ENCODE measurements around the gene RPS6KB1.

The RPS6KB1 gene

GRCh38 chr17:59858932-59859331 is 34.0 kb upstream of the RPS6KB1 start:
- TF ChIP-seq, protein P1, sequence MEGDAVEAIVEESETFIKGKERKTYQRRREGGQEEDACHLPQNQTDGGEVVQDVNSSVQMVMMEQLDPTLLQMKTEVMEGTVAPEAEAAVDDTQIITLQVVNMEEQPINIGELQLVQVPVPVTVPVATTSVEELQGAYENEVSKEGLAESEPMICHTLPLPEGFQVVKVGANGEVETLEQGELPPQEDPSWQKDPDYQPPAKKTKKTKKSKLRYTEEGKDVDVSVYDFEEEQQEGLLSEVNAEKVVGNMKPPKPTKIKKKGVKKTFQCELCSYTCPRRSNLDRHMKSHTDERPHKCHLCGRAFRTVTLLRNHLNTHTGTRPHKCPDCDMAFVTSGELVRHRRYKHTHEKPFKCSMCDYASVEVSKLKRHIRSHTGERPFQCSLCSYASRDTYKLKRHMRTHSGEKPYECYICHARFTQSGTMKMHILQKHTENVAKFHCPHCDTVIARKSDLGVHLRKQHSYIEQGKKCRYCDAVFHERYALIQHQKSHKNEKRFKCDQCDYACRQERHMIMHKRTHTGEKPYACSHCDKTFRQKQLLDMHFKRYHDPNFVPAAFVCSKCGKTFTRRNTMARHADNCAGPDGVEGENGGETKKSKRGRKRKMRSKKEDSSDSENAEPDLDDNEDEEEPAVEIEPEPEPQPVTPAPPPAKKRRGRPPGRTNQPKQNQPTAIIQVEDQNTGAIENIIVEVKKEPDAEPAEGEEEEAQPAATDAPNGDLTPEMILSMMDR (IDR thresholded peaks at IDR 0.05; ENCODE audit: poor library complexity, severe bottlenecking), result no peak
- H3K27ac ChIP-seq (ENCODE audit: poor library complexity, severe bottlenecking), result peak overlapping the region; percentile 87
- no peak overlapping the region for H3K4me3 ChIP-seq (ENCODE audit: severe bottlenecking)
- H3K4me1 ChIP-seq (ENCODE audit: insufficient read depth, poor library complexity, severe bottlenecking), result peaks cover 24% of the 10 kb centered on the region
- DNase-seq (ENCODE audit: low spot score) (no peak), ATAC-seq (ENCODE audit: low read depth) (no peak)
- H3K27me3 ChIP-seq (ENCODE audit: insufficient read depth, poor library complexity, severe bottlenecking), result no peaks in the 10 kb centered on the region
- peaks cover 23% of the 10 kb centered on the region for H3K36me3 ChIP-seq (ENCODE audit: low read depth)
- no peaks in the 10 kb centered on the region for H3K9me3 ChIP-seq (ENCODE audit: severe bottlenecking)

DNA sequence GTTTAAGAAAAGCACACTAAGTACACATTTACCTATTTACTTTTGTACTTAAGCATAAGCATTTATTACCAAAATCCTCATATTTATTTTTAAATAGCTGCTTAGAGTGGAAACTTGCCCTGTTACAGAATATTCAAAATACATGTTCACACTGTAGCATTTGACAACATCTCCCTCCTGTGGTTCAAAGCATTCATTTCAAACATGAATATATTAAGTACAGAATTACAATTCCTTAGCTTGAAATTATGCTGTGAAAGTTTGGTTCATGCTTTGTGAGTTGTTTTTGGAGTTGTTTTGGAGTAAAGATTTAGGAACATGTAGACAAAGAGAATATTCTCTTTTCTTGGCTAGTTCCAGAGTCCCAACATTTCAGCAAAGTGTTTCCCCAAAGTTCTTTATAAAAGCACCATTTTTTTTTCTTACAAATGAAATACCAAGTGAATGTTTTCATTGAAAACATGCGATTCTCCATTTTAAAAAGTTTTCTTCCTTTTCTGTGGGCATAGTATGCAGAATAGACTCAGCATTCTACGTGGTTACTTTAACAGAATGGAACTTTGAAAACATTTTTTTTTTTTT is 33.4 kb upstream of the RPS6KB1 start:
- Histone ChIP-seq H3K4me1 (ENCODE audit: insufficient read depth, poor library complexity, severe bottlenecking) (peaks cover 18% of the 10 kb centered on the region), H3K4me3 (ENCODE audit: severe bottlenecking) (no peak overlapping the region), H3K27me3 (ENCODE audit: insufficient read depth, poor library complexity, severe bottlenecking) (no peaks in the 10 kb centered on the region), H3K27ac (ENCODE audit: poor library complexity, severe bottlenecking) (peak overlapping the region; percentile 87), H3K36me3 (ENCODE audit: low read depth) (peaks cover 23% of the 10 kb centered on the region), H3K9me3 (ENCODE audit: severe bottlenecking) (no peaks in the 10 kb centered on the region)
- 0 out of 3 replicates have a peak, but pooled peaks have one; percentile 40 for ATAC-seq (ENCODE audit: low read depth)
- TF ChIP-seq, protein P1 (IDR thresholded peaks at IDR 0.05; ENCODE audit: poor library complexity, severe bottlenecking), result peak; percentile 85
- no peak for DNase-seq (ENCODE audit: low spot score)

DNA sequence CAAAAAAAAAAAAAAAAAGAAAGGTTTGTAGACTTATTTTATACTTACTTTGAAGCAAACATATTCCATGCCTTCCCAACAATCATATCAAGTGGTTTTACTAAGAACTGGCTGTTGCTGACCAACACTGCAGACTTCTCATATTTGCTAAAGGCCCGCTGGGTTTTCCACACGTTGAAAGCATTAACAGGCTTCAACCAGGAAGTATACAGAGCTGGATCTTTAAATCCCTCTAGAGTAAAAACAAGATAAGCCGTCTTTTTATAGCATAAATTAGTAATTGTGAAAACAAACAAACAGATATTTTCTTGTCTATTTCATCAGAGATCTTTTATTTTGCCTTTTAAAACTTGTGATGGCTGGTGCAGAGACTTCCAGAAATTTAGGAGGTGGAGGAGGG is 29.3 kb upstream of the RPS6KB1 start:
- no peak for ATAC-seq (ENCODE audit: low read depth)
- TF ChIP-seq, protein P1 (IDR thresholded peaks at IDR 0.05; ENCODE audit: poor library complexity, severe bottlenecking), result no peak

GRCh38 chr17:59869941-59870218 is 23.0 kb upstream of the RPS6KB1 start:
- no peak for ATAC-seq (ENCODE audit: low read depth)
- H3K4me3 ChIP-seq (ENCODE audit: severe bottlenecking), result no peak overlapping the region
- no peaks in the 10 kb centered on the region for H3K27me3 ChIP-seq (ENCODE audit: insufficient read depth, poor library complexity, severe bottlenecking)
- peaks cover 19% of the 10 kb centered on the region for H3K36me3 ChIP-seq (ENCODE audit: low read depth)
- H3K27ac ChIP-seq (ENCODE audit: poor library complexity, severe bottlenecking), result peak overlapping the region; percentile 27
- H3K9me3 ChIP-seq (ENCODE audit: severe bottlenecking), result no peaks in the 10 kb centered on the region
- TF ChIP-seq, protein P1 (IDR thresholded peaks at IDR 0.05; ENCODE audit: poor library complexity, severe bottlenecking), result no peak
- no peak for DNase-seq (ENCODE audit: low spot score)
- H3K4me1 ChIP-seq (ENCODE audit: insufficient read depth, poor library complexity, severe bottlenecking), result no peaks in the 10 kb centered on the region

More for the DNA sequence above, 29.3 kb upstream of the RPS6KB1 start:
- H3K27ac ChIP-seq (ENCODE audit: poor library complexity, severe bottlenecking), result no peak overlapping the region
- no peak for DNase-seq (ENCODE audit: low spot score)
- H3K9me3 ChIP-seq (ENCODE audit: severe bottlenecking), result no peaks in the 10 kb centered on the region
- H3K36me3 ChIP-seq (ENCODE audit: low read depth), result peaks cover 25% of the 10 kb centered on the region
- H3K4me1 ChIP-seq (ENCODE audit: insufficient read depth, poor library complexity, severe bottlenecking), result no peaks in the 10 kb centered on the region
- H3K4me3 ChIP-seq (ENCODE audit: severe bottlenecking), result no peak overlapping the region
- no peaks in the 10 kb centered on the region for H3K27me3 ChIP-seq (ENCODE audit: insufficient read depth, poor library complexity, severe bottlenecking)

DNA sequence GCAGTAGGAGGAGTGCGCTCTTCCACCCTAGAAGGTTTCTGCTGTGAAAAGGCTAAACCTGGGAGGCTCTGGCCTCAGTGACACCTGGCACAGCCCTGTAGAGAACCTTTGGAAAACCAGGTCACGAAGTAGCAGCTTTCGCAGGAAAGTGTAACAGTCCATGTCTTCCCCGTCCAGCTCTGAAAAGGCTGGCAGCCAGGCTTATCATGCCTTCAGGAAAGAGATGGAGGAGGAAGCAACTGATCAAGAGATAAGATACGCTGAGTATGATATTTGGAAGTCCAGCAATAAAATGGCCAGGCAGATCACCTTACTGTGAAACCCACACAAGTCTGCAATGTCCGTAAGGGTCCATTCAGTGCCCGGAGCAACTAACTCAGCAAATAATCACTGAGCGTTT is 22.4 kb upstream of the RPS6KB1 start:
- Histone ChIP-seq H3K9me3 (ENCODE audit: severe bottlenecking) (no peaks in the 10 kb centered on the region), H3K4me3 (ENCODE audit: severe bottlenecking) (no peak overlapping the region), H3K27me3 (ENCODE audit: insufficient read depth, poor library complexity, severe bottlenecking) (no peaks in the 10 kb centered on the region), H3K4me1 (ENCODE audit: insufficient read depth, poor library complexity, severe bottlenecking) (no peaks in the 10 kb centered on the region), H3K27ac (ENCODE audit: poor library complexity, severe bottlenecking) (no peak overlapping the region), H3K36me3 (ENCODE audit: low read depth) (peaks cover 22% of the 10 kb centered on the region)
- TF ChIP-seq, protein P1 (IDR thresholded peaks at IDR 0.05; ENCODE audit: poor library complexity, severe bottlenecking), result no peak
- no peak for ATAC-seq (ENCODE audit: low read depth)
- DNase-seq (ENCODE audit: low spot score), result no peak
